ENCODE results near the gene CCDC57. TPM values are rescaled to one million over a fixed set of nuclear protein-coding genes. Genes with fewer than 3 reads are reported as not detected.

CCDC57 gene
- total RNA-seq, 2 donors from 2014 or later = 57.6 to 62.8 TPM

GRCh38 chr17:82221341-82221902 is 8.8 kb upstream of the CCDC57 start:
- Histone ChIP-seq H3K9me3 (no peaks in the 10 kb centered on the region), H3K4me3 (no peak overlapping the region), H3K27ac (no peak overlapping the region), H3K27me3 (replicated peaks; ENCODE audit: insufficient read depth) (no peaks in the 10 kb centered on the region), H3K36me3 (no peaks in the 10 kb centered on the region), H3K4me1 (replicated peaks) (no peaks in the 10 kb centered on the region)
- 68% methylated on average over 10 of the region's 10 CpGs for WGBS
- no peak for DNase-seq (ENCODE audit: low spot score)
- intact Hi-C loops (cut with DNase I) = no loop called here
- TF ChIP-seq POLR2AphosphoS5 (IDR thresholded peaks at IDR 0.05) (no peak), POLR2A (IDR thresholded peaks at IDR 0.05) (no peak), CTCF (IDR thresholded peaks at IDR 0.05) (no peak)

DNA sequence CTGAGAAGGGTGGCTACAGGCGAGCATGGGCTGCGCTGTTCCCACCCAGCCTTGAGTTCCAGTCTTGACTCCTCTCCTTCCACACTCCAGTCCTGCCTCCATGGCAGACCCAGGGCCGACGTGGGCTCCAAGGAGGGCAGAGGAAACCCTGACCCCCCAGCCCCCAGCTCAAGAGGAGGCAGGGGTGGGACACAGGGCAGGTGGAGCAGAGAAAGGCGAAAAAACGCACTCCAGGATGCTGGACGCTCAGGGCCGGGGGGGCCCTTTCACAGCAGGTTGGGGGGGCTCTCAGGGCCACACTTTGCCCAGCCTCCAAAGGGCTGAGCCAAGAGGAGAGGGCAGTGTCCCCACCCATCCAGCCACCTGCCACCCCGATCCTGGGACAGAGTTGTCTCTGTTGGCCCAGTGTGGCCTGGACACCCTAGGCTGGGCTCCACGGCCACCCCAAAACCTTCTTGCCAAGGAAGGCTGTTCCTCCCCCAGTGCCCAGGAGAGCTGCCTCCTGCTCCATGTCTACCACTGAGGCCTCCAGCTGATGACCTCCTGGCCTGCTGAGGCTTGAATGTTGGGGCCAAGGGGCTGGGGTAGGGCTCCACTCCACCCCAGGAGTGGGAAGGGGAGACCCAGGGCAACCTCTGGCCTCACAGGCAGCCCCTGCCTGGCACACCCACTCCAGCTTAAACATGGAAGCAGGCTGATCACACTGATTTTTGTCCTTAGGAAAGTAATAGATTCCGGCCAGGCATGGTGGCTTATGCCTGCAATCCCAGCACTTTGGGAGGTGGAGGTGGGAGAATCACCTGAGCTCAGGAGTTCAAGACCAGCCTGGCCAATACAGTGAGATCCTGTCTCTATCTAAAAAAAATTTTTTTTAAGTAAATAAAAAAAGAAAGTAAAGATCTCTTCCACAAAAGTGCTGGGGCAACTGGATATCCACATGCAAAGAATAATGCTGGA is 7.4 kb upstream of the CCDC57 start:
- TF ChIP-seq POLR2A (IDR thresholded peaks at IDR 0.05) (no peak), CTCF (IDR thresholded peaks at IDR 0.05) (no peak)
- intact Hi-C loops (cut with DNase I) = no loop called here

GRCh38 chr17:82219083-82219482 is 6.4 kb upstream of the CCDC57 start:
- no peak overlapping the region for H3K4me3 ChIP-seq
- H3K36me3 ChIP-seq = no peaks in the 10 kb centered on the region
- H3K27ac ChIP-seq = no peak overlapping the region
- no peaks in the 10 kb centered on the region for H3K27me3 ChIP-seq (replicated peaks; ENCODE audit: insufficient read depth)
- 80% methylated on average over 7 of the region's 7 CpGs for WGBS
- no peaks in the 10 kb centered on the region for H3K9me3 ChIP-seq
- TF ChIP-seq POLR2AphosphoS5 (IDR thresholded peaks at IDR 0.05) = no peak
- no peak for TF ChIP-seq POLR2A (IDR thresholded peaks at IDR 0.05)
- no peak for TF ChIP-seq CTCF (IDR thresholded peaks at IDR 0.05)
- no peak for DNase-seq (ENCODE audit: low spot score)
- H3K4me1 ChIP-seq (replicated peaks) = no peaks in the 10 kb centered on the region
- intact Hi-C loops (cut with DNase I) = no loop called here

More for the DNA sequence above, 7.4 kb upstream of the CCDC57 start:
- no peak overlapping the region for H3K4me3 ChIP-seq
- H3K36me3 ChIP-seq = no peaks in the 10 kb centered on the region
- H3K27me3 ChIP-seq (replicated peaks; ENCODE audit: insufficient read depth) = no peaks in the 10 kb centered on the region
- H3K4me1 ChIP-seq (replicated peaks) = no peaks in the 10 kb centered on the region
- H3K9me3 ChIP-seq = no peaks in the 10 kb centered on the region
- WGBS = 91% methylated on average over 10 of the region's 11 CpGs
- no peak for DNase-seq (ENCODE audit: low spot score)
- H3K27ac ChIP-seq = no peak overlapping the region

DNA sequence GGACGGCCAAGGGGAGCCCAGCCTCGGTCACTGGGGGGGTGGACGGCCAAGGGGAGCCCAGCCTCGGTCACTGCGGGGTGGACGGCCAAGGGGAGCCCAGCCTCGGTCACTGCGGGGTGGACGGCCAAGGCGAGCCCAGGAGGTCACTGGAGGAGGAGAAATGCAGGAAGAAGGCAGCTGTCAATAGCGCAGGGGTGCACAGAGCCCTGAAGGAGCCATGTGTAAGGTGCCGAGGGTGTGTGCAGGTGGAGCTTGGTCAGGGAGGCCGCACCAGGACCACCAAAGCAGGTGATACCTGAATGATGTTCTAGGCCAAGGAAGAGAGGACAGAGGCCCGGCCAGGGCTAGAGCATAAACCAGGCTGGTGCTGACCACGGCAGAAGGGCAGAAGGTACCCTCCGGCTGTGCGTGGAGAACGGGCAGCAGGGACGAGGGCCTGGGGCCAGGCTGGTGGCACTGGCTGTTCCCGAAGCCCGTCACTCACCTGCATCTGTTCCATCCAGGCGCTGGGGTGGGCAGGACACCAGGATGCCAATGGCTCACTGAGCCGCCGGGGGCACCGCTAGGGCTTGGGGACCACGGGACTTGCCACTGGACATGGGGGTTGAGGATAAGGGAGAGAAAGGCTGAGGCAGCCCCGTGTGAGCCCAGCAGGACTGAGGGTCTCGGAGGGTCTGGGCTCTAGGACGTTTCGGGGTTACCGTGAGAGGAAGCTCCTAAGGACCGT is 5.9 kb upstream of the CCDC57 start:
- intact Hi-C loops (cut with DNase I) = no loop called here
- no peak overlapping the region for H3K27ac ChIP-seq
- TF ChIP-seq POLR2A (IDR thresholded peaks at IDR 0.05) = no peak
- no peak for TF ChIP-seq POLR2AphosphoS5 (IDR thresholded peaks at IDR 0.05)
- no peak for TF ChIP-seq CTCF (IDR thresholded peaks at IDR 0.05)
- H3K36me3 ChIP-seq = no peaks in the 10 kb centered on the region
- 92% methylated on average over 31 of the region's 32 CpGs for WGBS
- H3K4me1 ChIP-seq (replicated peaks) = peaks cover 2% of the 10 kb centered on the region
- no peak for DNase-seq (ENCODE audit: low spot score)
- H3K9me3 ChIP-seq = no peaks in the 10 kb centered on the region
- no peak overlapping the region for H3K4me3 ChIP-seq
- no peaks in the 10 kb centered on the region for H3K27me3 ChIP-seq (replicated peaks; ENCODE audit: insufficient read depth)
